Mesendoderm (in vitro differentiated cells): Measurements from ENCODE around the gene FAM219A.

Experiments
- DNase-seq: peaks from one replicate; pipeline ENCODE4 v3.0.0; 2013
- H2AK5ac ChIP-seq: 2 replicates; pipeline ENCODE4 v1.6.1; 2013; ENCODE audit warnings: low read length, inconsistent platforms
- H2BK120ac ChIP-seq: 2 replicates; pipeline ENCODE4 v1.6.1; 2013; ENCODE audit warnings: low read depth, mild to moderate bottlenecking, low read length, moderate library complexity, mixed read lengths
- H2BK15ac ChIP-seq: replicated peaks from 2 replicates; pipeline ENCODE4 v1.6.1; 2013; ENCODE audit warnings: low read depth, mild to moderate bottlenecking, moderate library complexity
- H2BK5ac ChIP-seq: 2 replicates; pipeline ENCODE4 v1.6.1; 2013; ENCODE audit warnings: low read length, inconsistent platforms
- H3K18ac ChIP-seq: 2 replicates; pipeline ENCODE4 v1.6.1; 2013; ENCODE audit warnings: mild to moderate bottlenecking, low read length, mixed read lengths
- H3K23ac ChIP-seq: one replicate; pipeline ENCODE4 v1.6.1; 2013; ENCODE audit warnings: low read length
- H3K27ac ChIP-seq: 2 replicates; pipeline ENCODE4 v1.5.1; 2013; ENCODE audit warnings: low read depth, mild to moderate bottlenecking, inconsistent platforms, low read length, moderate library complexity
- H3K27me3 ChIP-seq: 2 replicates; pipeline ENCODE4 v1.6.1; 2013; ENCODE audit warnings: low read length, control low read depth, mild to moderate bottlenecking, inconsistent platforms; ENCODE audit not compliant: insufficient read depth, poor library complexity
- H3K36me3 ChIP-seq: 2 replicates; pipeline ENCODE4 v1.6.1; 2013; ENCODE audit warnings: low read length, inconsistent platforms; ENCODE audit not compliant: control insufficient read depth, insufficient read depth
- H3K4ac ChIP-seq: one replicate; pipeline ENCODE4 v1.6.1; 2013; ENCODE audit warnings: low read depth, mild to moderate bottlenecking, low read length, moderate library complexity
- H3K4me1 ChIP-seq: 2 replicates; pipeline ENCODE4 v1.6.1; 2013; ENCODE audit warnings: low read depth, low read length, inconsistent platforms; ENCODE audit not compliant: control insufficient read depth
- H3K4me2 ChIP-seq: 2 replicates; pipeline ENCODE4 v1.6.1; 2013; ENCODE audit warnings: low read length
- H3K4me3 ChIP-seq: 2 replicates; pipeline ENCODE4 v1.5.1; 2013; ENCODE audit warnings: mild to moderate bottlenecking, low read length
- H3K56ac ChIP-seq: one replicate; pipeline ENCODE4 v1.6.1; 2013; ENCODE audit warnings: low read length
- H3K79me1 ChIP-seq: 2 replicates; pipeline ENCODE4 v1.6.1; 2013; ENCODE audit warnings: low read length, inconsistent platforms
- H3K79me2 ChIP-seq: 2 replicates; pipeline ENCODE4 v1.6.1; 2013; ENCODE audit warnings: mild to moderate bottlenecking, low read length; ENCODE audit not compliant: control insufficient read depth, insufficient read depth
- H3K9ac ChIP-seq: 2 replicates; pipeline ENCODE4 v1.6.1; 2013; ENCODE audit warnings: low read length, inconsistent platforms
- H4K5ac ChIP-seq: one replicate; pipeline ENCODE4 v1.6.1; 2013; ENCODE audit warnings: low read length
- H4K8ac ChIP-seq: one replicate; pipeline ENCODE4 v1.6.1; 2013; ENCODE audit warnings: low read depth, mild to moderate bottlenecking, control low read depth, low read length, moderate library complexity
- WGBS: extraction: QIAGEN DNeasy Blood & Tissue Kit; methylation state at CpG from one replicate; pipeline ENCODE4 v1.1.7; 2013; ENCODE audit warnings: low lambda C conversion rate, missing lambda C conversion rate; ENCODE audit not compliant: insufficient coverage; ENCODE audit errors: extremely low coverage; 5-methylcytosine and 5-hydroxymethylcytosine counted together

Gene FAM219A

DNA sequence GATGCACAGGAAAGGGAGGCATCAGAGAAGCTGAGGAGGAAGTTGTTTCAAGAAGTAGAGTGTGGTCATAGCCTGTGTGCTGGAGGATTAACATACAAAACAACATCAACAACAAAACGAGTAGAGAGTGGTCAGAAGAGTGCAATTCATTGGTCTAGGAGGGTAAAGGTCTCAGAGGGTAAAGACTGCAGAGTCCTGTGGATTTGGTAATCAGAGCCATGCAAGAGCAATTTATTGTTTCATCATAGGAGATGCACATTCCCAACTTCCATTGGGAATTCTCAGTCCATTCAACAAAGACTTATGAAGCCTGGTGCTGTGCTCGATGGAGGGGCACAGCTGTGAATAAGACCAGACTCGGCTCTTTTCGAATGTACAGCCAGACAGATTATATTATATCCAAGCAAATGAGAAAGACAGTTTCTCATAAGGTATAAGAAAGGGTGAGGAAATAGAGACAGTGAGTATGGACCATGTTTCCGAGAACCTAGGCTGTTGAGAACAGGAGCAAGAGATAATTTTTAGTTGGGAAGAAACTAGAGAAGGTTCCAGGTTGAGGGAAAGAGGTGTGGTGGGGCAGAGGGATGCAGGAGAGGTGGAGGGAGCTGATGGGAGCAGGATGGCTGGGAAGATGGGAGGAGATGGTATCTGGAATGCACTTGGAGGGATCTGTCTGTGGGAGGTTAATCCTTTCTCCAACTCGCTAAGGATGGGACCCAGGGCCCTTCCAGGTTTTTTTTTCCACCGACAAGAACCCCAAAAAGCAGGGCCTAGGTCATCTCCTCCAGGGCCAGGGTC is 73.8 kb downstream of the FAM219A start:
- Histone ChIP-seq H3K79me1 (no peaks in the 10 kb centered on the region), H4K8ac (no peak overlapping the region), H3K36me3 (no peaks in the 10 kb centered on the region), H3K23ac (no peak overlapping the region), H4K5ac (no peak overlapping the region), H2BK5ac (no peak overlapping the region), H3K4ac (no peak overlapping the region), H3K27ac (no peak overlapping the region), H3K27me3 (peaks cover 3% of the 10 kb centered on the region), H3K18ac (no peak overlapping the region), H3K56ac (no peak overlapping the region), H2BK120ac (no peak overlapping the region), H3K4me3 (no peak overlapping the region), H3K4me2 (no peak overlapping the region), H3K9ac (no peak overlapping the region), H3K79me2 (no peaks in the 10 kb centered on the region), H2AK5ac (no peak overlapping the region), H2BK15ac (no peak overlapping the region), H3K4me1 (peaks cover 7% of the 10 kb centered on the region)
- no peak for DNase-seq
- no CpG with 5 or more reads among the region's 7 CpGs for WGBS

DNA sequence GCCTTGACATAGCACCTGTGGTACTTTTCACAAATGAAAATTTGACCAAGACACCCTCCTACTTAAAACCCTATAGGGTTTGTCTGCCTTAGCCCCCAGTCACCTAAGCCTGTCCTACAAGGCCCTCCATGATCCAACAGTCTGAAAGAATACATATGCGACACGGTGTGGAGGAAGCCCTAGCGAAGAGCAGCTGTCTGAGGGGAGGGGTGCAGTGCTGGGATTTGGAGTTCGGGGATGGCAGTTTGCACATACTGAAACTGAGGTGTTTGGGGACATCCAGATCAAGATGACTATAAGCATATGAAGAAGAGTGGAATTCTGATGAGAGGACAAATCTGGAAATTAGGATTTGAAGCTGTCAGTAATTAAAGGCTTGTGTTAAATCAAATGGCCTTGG is 74.5 kb downstream of the FAM219A start:
- WGBS: no CpG with 5 or more reads among the region's 4 CpGs
- Histone ChIP-seq H3K27ac (no peak overlapping the region), H3K56ac (no peak overlapping the region), H3K4me3 (no peak overlapping the region), H3K27me3 (peaks cover 3% of the 10 kb centered on the region), H3K79me1 (no peaks in the 10 kb centered on the region), H2BK15ac (no peak overlapping the region), H3K9ac (no peak overlapping the region), H2AK5ac (no peak overlapping the region), H3K23ac (no peak overlapping the region), H3K18ac (no peak overlapping the region), H4K8ac (no peak overlapping the region), H3K79me2 (no peaks in the 10 kb centered on the region), H2BK120ac (no peak overlapping the region), H2BK5ac (no peak overlapping the region), H3K4ac (no peak overlapping the region), H3K4me2 (no peak overlapping the region), H4K5ac (no peak overlapping the region), H3K4me1 (peaks cover 7% of the 10 kb centered on the region), H3K36me3 (no peaks in the 10 kb centered on the region)
- no peak for DNase-seq

GRCh38 chr9:34382879-34383278 is 75.5 kb downstream of the FAM219A start:
- no peak overlapping the region for H2BK120ac ChIP-seq
- no peak overlapping the region for H3K56ac ChIP-seq
- no peak overlapping the region for H3K18ac ChIP-seq
- no peak overlapping the region for H4K8ac ChIP-seq
- no peak for DNase-seq
- H2BK15ac ChIP-seq: no peak overlapping the region
- H4K5ac ChIP-seq: no peak overlapping the region
- no peak overlapping the region for H3K4me2 ChIP-seq
- H3K4ac ChIP-seq: no peak overlapping the region
- no peak overlapping the region for H3K23ac ChIP-seq
- H3K4me1 ChIP-seq: peaks cover 7% of the 10 kb centered on the region
- no peak overlapping the region for H3K9ac ChIP-seq
- no peaks in the 10 kb centered on the region for H3K36me3 ChIP-seq
- H2BK5ac ChIP-seq: no peak overlapping the region
- no peak overlapping the region for H3K4me3 ChIP-seq
- no CpG with 5 or more reads among the region's 3 CpGs for WGBS
- no peak overlapping the region for H3K27ac ChIP-seq
- H3K27me3 ChIP-seq: peaks cover 3% of the 10 kb centered on the region
- H2AK5ac ChIP-seq: no peak overlapping the region
- H3K79me1 ChIP-seq: no peaks in the 10 kb centered on the region
- H3K79me2 ChIP-seq: no peaks in the 10 kb centered on the region

DNA sequence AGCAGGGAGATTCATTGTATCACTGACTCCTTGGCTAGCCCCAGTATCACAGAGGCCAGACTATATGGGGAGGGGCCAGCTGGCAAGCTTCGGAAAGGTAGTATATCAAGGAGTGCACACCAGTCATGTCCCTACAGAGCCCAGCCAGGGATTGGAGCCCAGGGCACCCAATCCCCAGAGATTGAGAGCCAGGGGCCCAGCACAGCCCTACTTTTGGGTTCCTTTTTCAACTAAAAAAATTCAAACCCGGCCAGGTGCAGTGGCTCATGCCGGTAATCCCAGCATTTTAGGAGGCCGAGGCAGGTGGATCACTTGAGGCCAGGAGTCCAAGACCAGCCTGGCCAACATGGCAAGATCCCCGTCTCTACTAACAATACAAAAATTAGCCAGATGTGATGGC is 76.3 kb downstream of the FAM219A start:
- H3K79me2 ChIP-seq: no peaks in the 10 kb centered on the region
- H3K56ac ChIP-seq: no peak overlapping the region
- no peak overlapping the region for H2BK15ac ChIP-seq
- H2BK5ac ChIP-seq: no peak overlapping the region
- no peak overlapping the region for H4K5ac ChIP-seq
- H3K27me3 ChIP-seq: peaks cover 3% of the 10 kb centered on the region
- H3K79me1 ChIP-seq: no peaks in the 10 kb centered on the region
- no peak overlapping the region for H3K18ac ChIP-seq
- no peak overlapping the region for H3K27ac ChIP-seq
- DNase-seq: no peak
- peaks cover 7% of the 10 kb centered on the region for H3K4me1 ChIP-seq
- H3K36me3 ChIP-seq: no peaks in the 10 kb centered on the region
- H2AK5ac ChIP-seq: no peak overlapping the region
- H3K23ac ChIP-seq: no peak overlapping the region
- no peak overlapping the region for H3K4me3 ChIP-seq
- no peak overlapping the region for H4K8ac ChIP-seq
- H3K4me2 ChIP-seq: no peak overlapping the region
- WGBS: no CpG with 5 or more reads among the region's 5 CpGs
- H2BK120ac ChIP-seq: no peak overlapping the region
- no peak overlapping the region for H3K4ac ChIP-seq
- no peak overlapping the region for H3K9ac ChIP-seq

- H3K23ac ChIP-seq: no peak overlapping the region
- H3K27me3 ChIP-seq: peaks cover 3% of the 10 kb centered on the region
Measured at GRCh38 chr9:34381323-34381722, 77.0 kb downstream of the FAM219A start.

More at GRCh38 chr9:34381323-34381722, 77.0 kb downstream of the FAM219A start:
- Histone ChIP-seq H4K8ac (no peak overlapping the region), H3K18ac (no peak overlapping the region), H3K79me2 (no peaks in the 10 kb centered on the region), H3K4me3 (no peak overlapping the region), H4K5ac (no peak overlapping the region), H3K79me1 (no peaks in the 10 kb centered on the region), H3K4ac (no peak overlapping the region), H2BK5ac (no peak overlapping the region), H3K27ac (no peak overlapping the region), H3K36me3 (no peaks in the 10 kb centered on the region), H3K9ac (peak overlapping the region; percentile 8), H3K56ac (peak overlapping the region; percentile 77), H3K4me2 (peak overlapping the region; percentile 81), H2BK15ac (no peak overlapping the region), H2AK5ac (no peak overlapping the region), H3K4me1 (peaks cover 7% of the 10 kb centered on the region), H2BK120ac (no peak overlapping the region)
- DNase-seq: peak; percentile 61
- WGBS: no CpG with 5 or more reads among the region's 17 CpGs
